IMR-90 (cell line): Measurements from ENCODE around the gene ADAMTS16. TPM values are rescaled to one million over a fixed set of nuclear protein-coding genes. Genes with fewer than 3 reads are reported as not detected.

Source experiments
- ATAC-seq: fragments of 200-7000 bp; cut with Tn5 transposase; 2 replicates; pipeline ENCODE4 v1.9.1; 2020; ENCODE audit warnings: low read depth, mild to moderate bottlenecking, moderate library complexity
- BruUV-seq: library from RNA; stranded (reverse); fragments of 400-500 nt; replicated peaks from 2 replicates; lab custom pipeline; 2021; lab: Mats Ljungman, UMichigan
- CTCF ChIA-PET: fragments of 300-600 bp; formaldehyde crosslinking; extraction: SDS; loops from one replicate; lab custom pipeline; 2021; ENCODE audit warnings: antibody characterized with exemption; lab: Yijun Ruan, JAX
- POLR2A ChIA-PET: fragments of 300-600 bp; sonication (Branson Sonifier 250); formaldehyde crosslinking; loops from one replicate; lab custom pipeline; 2022; ENCODE audit warnings: antibody characterized with exemption; ENCODE audit not compliant: unreplicated experiment; lab: Charles Lee
- DNase-seq: peaks from one replicate; pipeline ENCODE4 v3.0.0; 2013
- H2AFZ ChIP-seq: replicated peaks from 2 replicates; pipeline ENCODE3; 2013; ENCODE audit warnings: low read length, mild to moderate bottlenecking; ENCODE audit not compliant: poor library complexity
- H2AK5ac ChIP-seq: 2 replicates; pipeline ENCODE4 v1.6.1; 2013; ENCODE audit warnings: low read depth, low read length, inconsistent platforms
- H2AK9ac ChIP-seq: replicated peaks from 2 replicates; pipeline ENCODE3; 2013; ENCODE audit warnings: mild to moderate bottlenecking, low read depth, low read length, moderate library complexity; ENCODE audit not compliant: poor library complexity
- H2BK120ac ChIP-seq: 2 replicates; pipeline ENCODE4 v1.6.1; 2013; ENCODE audit warnings: low read depth, low read length, inconsistent platforms
- H2BK15ac ChIP-seq: 3 replicates; pipeline ENCODE4 v1.6.1; 2013; ENCODE audit warnings: low read depth, low read length, inconsistent platforms
- H2BK20ac ChIP-seq: 2 replicates; pipeline ENCODE4 v1.6.1; 2013; ENCODE audit warnings: low read depth, mild to moderate bottlenecking, inconsistent platforms, low read length, moderate library complexity
- H2BK5ac ChIP-seq: 2 replicates; pipeline ENCODE4 v1.6.1; 2013; ENCODE audit warnings: mild to moderate bottlenecking, low read depth, low read length, inconsistent platforms; ENCODE audit not compliant: poor library complexity, severe bottlenecking
- H3K14ac ChIP-seq: replicated peaks from 2 replicates; pipeline ENCODE4 v1.6.1; 2013; ENCODE audit warnings: low read depth, low read length, inconsistent platforms
- H3K18ac ChIP-seq: 2 replicates; pipeline ENCODE4 v1.6.1; 2013; ENCODE audit warnings: low read depth, low read length, control low read depth
- H3K23ac ChIP-seq: 2 replicates; pipeline ENCODE4 v1.6.1; 2013; ENCODE audit warnings: low read depth, low read length, inconsistent platforms
- H3K27ac ChIP-seq: 2 replicates; pipeline ENCODE4 v1.5.1; 2013; ENCODE audit warnings: mild to moderate bottlenecking, control low read depth, low read length; ENCODE audit not compliant: insufficient read depth
- H3K27me3 ChIP-seq: 2 replicates; pipeline ENCODE4 v1.6.1; 2013; ENCODE audit warnings: low read length; ENCODE audit not compliant: control insufficient read depth, insufficient read depth
- H3K36me3 ChIP-seq: 2 replicates; pipeline ENCODE4 v1.6.1; 2013; ENCODE audit warnings: low read length, mixed read lengths; ENCODE audit not compliant: control insufficient read depth, insufficient read depth
- H3K4ac ChIP-seq: 2 replicates; pipeline ENCODE4 v1.6.1; 2013; ENCODE audit warnings: low read depth, low read length, inconsistent platforms
- H3K4me1 ChIP-seq: 2 replicates; pipeline ENCODE4 v1.6.1; 2013; ENCODE audit warnings: low read length, mixed read lengths; ENCODE audit not compliant: control insufficient read depth, insufficient read depth
- H3K4me2 ChIP-seq: 2 replicates; pipeline ENCODE4 v1.6.1; 2013; ENCODE audit warnings: low read depth, mild to moderate bottlenecking, control low read depth, low read length, moderate library complexity
- H3K4me3 ChIP-seq: 2 replicates; pipeline ENCODE4 v1.5.1; 2013; ENCODE audit warnings: low read depth, mild to moderate bottlenecking, control low read depth, low read length, moderate library complexity; ENCODE audit not compliant: insufficient read depth
- H3K56ac ChIP-seq: 2 replicates; pipeline ENCODE4 v1.6.1; 2013; ENCODE audit warnings: low read length, inconsistent platforms; ENCODE audit not compliant: insufficient read depth; ENCODE audit errors: extremely low read depth
- H3K79me1 ChIP-seq, 2 experiments: 2 replicates each; pipeline ENCODE4 v1.6.1; 2013; ENCODE audit warnings: low read length in 2 of 2, inconsistent platforms in 1 of 2, low read depth in 1 of 2
- H3K9ac ChIP-seq: 2 replicates; pipeline ENCODE4 v1.6.1; 2013; ENCODE audit warnings: low read depth, low read length, control low read depth
- H3K9me1 ChIP-seq: 2 replicates; pipeline ENCODE4 v1.6.1; 2013; ENCODE audit warnings: low read length, inconsistent platforms; ENCODE audit not compliant: insufficient read depth
- H3K9me3 ChIP-seq: 2 replicates; pipeline ENCODE4 v1.6.1; 2013; ENCODE audit warnings: low read length; ENCODE audit not compliant: control insufficient read depth, insufficient read depth
- H4K20me1 ChIP-seq: 2 replicates; pipeline ENCODE4 v1.6.1; 2013; ENCODE audit warnings: low read length, inconsistent platforms; ENCODE audit not compliant: insufficient read depth
- H4K5ac ChIP-seq: 2 replicates; pipeline ENCODE4 v1.6.1; 2013; ENCODE audit warnings: mild to moderate bottlenecking, low read depth, low read length, control low read depth
- H4K8ac ChIP-seq, 2 experiments: 2 replicates each; pipeline ENCODE4 v1.6.1; 2013; ENCODE audit warnings: low read depth in 2 of 2, low read length in 2 of 2, control low read depth in 1 of 2, inconsistent platforms in 1 of 2
- H4K91ac ChIP-seq: 2 replicates; pipeline ENCODE4 v1.6.1; 2013; ENCODE audit warnings: low read depth, low read length, inconsistent platforms; ENCODE audit not compliant: insufficient read depth
- USF2 ChIP-seq: fragments of 150-350 bp; IDR thresholded peaks from 2 replicates; pipeline ENCODE4 v1.6.1; 2017; ENCODE audit warnings: mild to moderate bottlenecking, antibody characterized with exemption, low read length, low read depth
- WGBS, 2 experiments: methylation state at CpG; one replicate each; pipeline versions ENCODE4 v1.1.5 to v1.1.7; 2013; ENCODE audit warnings: missing lambda C conversion rate in 2 of 2; ENCODE audit not compliant: insufficient read length in 1 of 2; ENCODE audit errors: extremely low coverage in 2 of 2; 5-methylcytosine and 5-hydroxymethylcytosine counted together
- dilution Hi-C: fragments of 300-500 bp; cut with HindIII; formaldehyde crosslinking; loops from one replicate; pipeline ENCODE4 v1.14.3; 2018; ENCODE audit warnings: low sequenced_read_pairs; ENCODE audit not compliant: unreplicated experiment
- in situ Hi-C: fragments of 300-500 bp; cut with MboI; formaldehyde crosslinking; loops from 3 replicates; pipeline ENCODE4 v1.14.3; 2019; ENCODE audit warnings: low sequenced_read_pairs, inconsistent platforms, mixed read lengths
- intact Hi-C: fragments of 100-400 bp; cut with micrococcal nuclease; formaldehyde crosslinking; loops from 2 replicates; pipeline ENCODE4 v1.10.0; 2022
- polyA plus RNA-seq, 3 experiments: library from polyadenylated mRNA; depleted of rRNA; stranded (reverse); fragments of >200 nt; gene quantifications; 2 replicates each; pipeline ENCODE4 v1.2.3, GENCODE V29; 2012; ENCODE audit warnings: low replicate concordance in 1 of 3
- total RNA-seq: library from RNA; depleted of rRNA; stranded (reverse); fragments of >200 nt; gene quantifications from 2 replicates; pipeline ENCODE4 v1.2.3, GENCODE V29; 2012

Gene ADAMTS16
- total and polyA plus RNA-seq, 2 of the 4 experiments (the other 2 are of a cell fraction) = 0.09 to 0.18 TPM

GRCh38 chr5:5164163-5164562, 24.0 kb downstream of the ADAMTS16 start:
- dilution Hi-C loops (no loop called here), intact Hi-C loops (no loop called here), in situ Hi-C loops (no loop called here)
- no peaks in the 10 kb centered on the region for H3K27me3 ChIP-seq
- no TSS peak for BruUV-seq
- H4K20me1 ChIP-seq = no peaks in the 10 kb centered on the region
- H3K79me1 ChIP-seq = no peaks in the 10 kb centered on the region
- H4K5ac ChIP-seq = no peak overlapping the region
- no peak overlapping the region for H3K4ac ChIP-seq
- peaks cover 13% of the 10 kb centered on the region for H3K9me3 ChIP-seq
- CTCF ChIA-PET = no interaction called here
- no peaks in the 10 kb centered on the region for H3K9me1 ChIP-seq
- no peak overlapping the region for H3K4me2 ChIP-seq
- H2BK20ac ChIP-seq = no peak overlapping the region
- no peak overlapping the region for H4K91ac ChIP-seq
- H2AK9ac ChIP-seq = no peak overlapping the region
- H3K4me3 ChIP-seq = no peak overlapping the region
- no peak overlapping the region for H3K56ac ChIP-seq
- TF ChIP-seq USF2 = no peak
- H2AK5ac ChIP-seq = no peak overlapping the region
- H4K8ac ChIP-seq = no peak overlapping the region
- DNase-seq = no peak
- H2BK5ac ChIP-seq = no peak overlapping the region
- POLR2A ChIA-PET = no interaction called here
- no peak overlapping the region for H3K18ac ChIP-seq
- H3K23ac ChIP-seq = no peak overlapping the region
- no peak overlapping the region for H3K9ac ChIP-seq
- H3K14ac ChIP-seq = no peak overlapping the region
- no peaks in the 10 kb centered on the region for H3K36me3 ChIP-seq
- no peaks in the 10 kb centered on the region for H3K4me1 ChIP-seq
- WGBS, 2 experiments = 44% methylated on average over 3 of the region's 5 CpGs; no CpG with 5 or more reads in 1 of the 2 experiments
- ATAC-seq = no peak
- no peak overlapping the region for H3K27ac ChIP-seq
- no peak overlapping the region for H2AFZ ChIP-seq
- H2BK15ac ChIP-seq = no peak overlapping the region
- no peak overlapping the region for H2BK120ac ChIP-seq
